Measurements from ENCODE around the gene KCNN1. TPM values are rescaled to one million over a fixed set of nuclear protein-coding genes. Genes with fewer than 3 reads are reported as not detected.

The KCNN1 gene
- total and polyA plus RNA-seq, 2 of the 13 experiments (the other 11 are each of a cell fraction or from before 2014, with no cell fraction given) = 0.04 TPM; not detected in 1

- peak; percentile 93 for TF ChIP-seq ZNF205 (CRISPR knock-in tag; IDR thresholded peaks at IDR 0.05)
- TF ChIP-seq CSRNP1 (CRISPR knock-in tag; IDR thresholded peaks at IDR 0.05) = 0 out of 2 replicates have a peak, but pooled peaks have one; percentile 35
- no peak for TF ChIP-seq AGO1 (IDR thresholded peaks at IDR 0.05; ENCODE audit: low read depth, low read length, poor library complexity, severe bottlenecking)
- no peak for TF ChIP-seq ATF1 (CRISPR knock-in tag; IDR thresholded peaks at IDR 0.05)
- TF ChIP-seq TBX2 (CRISPR knock-in tag; IDR thresholded peaks at IDR 0.05; ENCODE audit: borderline replicate concordance) = peak; percentile 60; the same call in 1 of the 2 replicates
- TF ChIP-seq ZNF883 (CRISPR knock-in tag; IDR thresholded peaks at IDR 0.05; ENCODE audit: not compliant biosample characterization) = peak; percentile 87
- peak; percentile 48; the same call in 1 of the 2 replicates for TF ChIP-seq NR0B2 (CRISPR knock-in tag; IDR thresholded peaks at IDR 0.05)
- peak; percentile 66 for TF ChIP-seq HNRNPK (IDR thresholded peaks at IDR 0.05; ENCODE audit: low read depth, low read length, poor library complexity, severe bottlenecking)
- TF ChIP-seq ZNF792 (CRISPR knock-in tag; IDR thresholded peaks at IDR 0.05) = 0 out of 2 replicates have a peak, but pooled peaks have one; percentile 34
- TF ChIP-seq NKX3-1 (CRISPR knock-in tag; IDR thresholded peaks at IDR 0.05) = peak; percentile 50; the same call in 1 of the 2 replicates
- TF ChIP-seq FOSL2 (CRISPR knock-in tag; IDR thresholded peaks at IDR 0.05) = peak; percentile 13; the same call in 1 of the 2 replicates
- TF ChIP-seq ZNF431 (CRISPR knock-in tag; IDR thresholded peaks at IDR 0.05; ENCODE audit: borderline replicate concordance, low read depth) = no peak
- no peak for TF ChIP-seq MED13 (CRISPR knock-in tag; IDR thresholded peaks at IDR 0.05)
- no peak for TF ChIP-seq ZNF136 (CRISPR knock-in tag; IDR thresholded peaks at IDR 0.05; ENCODE audit: low read depth)
- TF ChIP-seq ISL2 (CRISPR knock-in tag; IDR thresholded peaks at IDR 0.05) = no peak; the same call in 1 of the 2 replicates
- TF ChIP-seq ZNF570 (CRISPR knock-in tag; IDR thresholded peaks at IDR 0.05; ENCODE audit: borderline replicate concordance) = no peak
- TF ChIP-seq, protein P1, sequence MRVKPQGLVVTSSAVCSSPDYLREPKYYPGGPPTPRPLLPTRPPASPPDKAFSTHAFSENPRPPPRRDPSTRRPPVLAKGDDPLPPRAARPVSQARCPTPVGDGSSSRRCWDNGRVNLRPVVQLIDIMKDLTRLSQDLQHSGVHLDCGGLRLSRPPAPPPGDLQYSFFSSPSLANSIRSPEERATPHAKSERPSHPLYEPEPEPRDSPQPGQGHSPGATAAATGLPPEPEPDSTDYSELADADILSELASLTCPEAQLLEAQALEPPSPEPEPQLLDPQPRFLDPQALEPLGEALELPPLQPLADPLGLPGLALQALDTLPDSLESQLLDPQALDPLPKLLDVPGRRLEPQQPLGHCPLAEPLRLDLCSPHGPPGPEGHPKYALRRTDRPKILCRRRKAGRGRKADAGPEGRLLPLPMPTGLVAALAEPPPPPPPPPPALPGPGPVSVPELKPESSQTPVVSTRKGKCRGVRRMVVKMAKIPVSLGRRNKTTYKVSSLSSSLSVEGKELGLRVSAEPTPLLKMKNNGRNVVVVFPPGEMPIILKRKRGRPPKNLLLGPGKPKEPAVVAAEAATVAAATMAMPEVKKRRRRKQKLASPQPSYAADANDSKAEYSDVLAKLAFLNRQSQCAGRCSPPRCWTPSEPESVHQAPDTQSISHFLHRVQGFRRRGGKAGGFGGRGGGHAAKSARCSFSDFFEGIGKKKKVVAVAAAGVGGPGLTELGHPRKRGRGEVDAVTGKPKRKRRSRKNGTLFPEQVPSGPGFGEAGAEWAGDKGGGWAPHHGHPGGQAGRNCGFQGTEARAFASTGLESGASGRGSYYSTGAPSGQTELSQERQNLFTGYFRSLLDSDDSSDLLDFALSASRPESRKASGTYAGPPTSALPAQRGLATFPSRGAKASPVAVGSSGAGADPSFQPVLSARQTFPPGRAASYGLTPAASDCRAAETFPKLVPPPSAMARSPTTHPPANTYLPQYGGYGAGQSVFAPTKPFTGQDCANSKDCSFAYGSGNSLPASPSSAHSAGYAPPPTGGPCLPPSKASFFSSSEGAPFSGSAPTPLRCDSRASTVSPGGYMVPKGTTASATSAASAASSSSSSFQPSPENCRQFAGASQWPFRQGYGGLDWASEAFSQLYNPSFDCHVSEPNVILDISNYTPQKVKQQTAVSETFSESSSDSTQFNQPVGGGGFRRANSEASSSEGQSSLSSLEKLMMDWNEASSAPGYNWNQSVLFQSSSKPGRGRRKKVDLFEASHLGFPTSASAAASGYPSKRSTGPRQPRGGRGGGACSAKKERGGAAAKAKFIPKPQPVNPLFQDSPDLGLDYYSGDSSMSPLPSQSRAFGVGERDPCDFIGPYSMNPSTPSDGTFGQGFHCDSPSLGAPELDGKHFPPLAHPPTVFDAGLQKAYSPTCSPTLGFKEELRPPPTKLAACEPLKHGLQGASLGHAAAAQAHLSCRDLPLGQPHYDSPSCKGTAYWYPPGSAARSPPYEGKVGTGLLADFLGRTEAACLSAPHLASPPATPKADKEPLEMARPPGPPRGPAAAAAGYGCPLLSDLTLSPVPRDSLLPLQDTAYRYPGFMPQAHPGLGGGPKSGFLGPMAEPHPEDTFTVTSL (CRISPR knock-in tag; IDR thresholded peaks at IDR 0.05; ENCODE audit: borderline replicate concordance) = no peak
- peak; percentile 61 for TF ChIP-seq ZC3H13 (CRISPR knock-in tag; IDR thresholded peaks at IDR 0.05)
- TF ChIP-seq HCFC1 (IDR thresholded peaks at IDR 0.05; ENCODE audit: low read depth, low read length) = no peak
- TF ChIP-seq SIN3A (IDR thresholded peaks at IDR 0.05; ENCODE audit: borderline replicate concordance, low read depth, low read length) = peak; percentile 80; the same call in 1 of the 2 replicates
- TF ChIP-seq CHD2 (IDR thresholded peaks at IDR 0.05; ENCODE audit: low read depth, low read length) = no peak
- no peak for TF ChIP-seq GPN1 (CRISPR knock-in tag; IDR thresholded peaks at IDR 0.05; ENCODE audit: borderline replicate concordance)
Measured at GRCh38 chr19:18000915-18001776, 34.2 kb downstream of the KCNN1 start (continued).
